ENCODE results near the gene LIN28B. TPM values are rescaled to one million over a fixed set of nuclear protein-coding genes. Genes with fewer than 3 reads are reported as not detected.

The LIN28B gene
- total and polyA plus RNA-seq, 2 of the 4 experiments (the other 2 are of a cell fraction) = not detected

DNA sequence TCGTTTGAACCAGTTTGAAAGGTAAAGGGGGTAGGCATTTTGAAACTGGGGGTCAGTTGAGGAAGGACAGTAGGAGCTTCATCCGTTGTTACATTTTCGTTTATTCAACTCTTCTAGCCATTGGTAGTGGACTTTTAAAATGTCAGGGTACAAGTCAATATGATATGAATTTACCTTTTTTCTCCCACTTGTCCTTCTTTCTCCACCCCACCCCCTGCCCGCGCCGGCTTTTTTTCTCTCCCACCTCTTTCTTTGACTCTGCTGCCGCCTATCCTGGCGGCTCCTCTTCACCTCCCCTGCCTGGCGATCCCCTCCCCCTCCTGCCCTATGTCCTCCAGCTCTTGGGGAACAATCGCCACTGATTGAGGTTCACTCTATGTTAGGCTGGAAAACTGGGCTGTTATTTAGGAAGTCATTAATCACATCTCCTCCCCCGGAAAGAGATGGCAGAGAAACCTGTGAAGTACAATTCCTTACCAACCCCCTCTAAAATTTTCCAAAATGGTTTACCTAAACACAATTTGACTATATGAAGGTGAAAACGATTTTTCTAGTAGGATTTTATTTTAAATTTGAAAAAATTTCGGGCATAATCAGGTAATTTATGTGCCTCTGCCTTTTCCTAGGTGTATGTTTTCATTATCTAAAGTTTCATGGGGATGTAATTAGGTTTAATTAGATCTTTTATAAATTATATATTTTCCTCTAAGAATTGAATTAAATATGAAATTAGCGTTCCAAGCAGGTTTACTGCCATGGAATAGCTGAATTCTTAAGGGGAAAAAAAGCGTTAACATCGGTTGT lies 778 bp upstream of the LIN28B start:
- POLR2A ChIA-PET (ENCODE audit: unreplicated experiment) = interaction anchor here (0.7 kb wide), 1 partner anchor 1052 kb away, joined by 4 read pairs; no protein-coding TSS in a partner anchor

More for the DNA sequence above, 778 bp upstream of the LIN28B start:
- H3K9ac ChIP-seq (ENCODE audit: low read depth, low read length) = no peak overlapping the region
- no peaks in the 10 kb centered on the region for H3K4me1 ChIP-seq (ENCODE audit: control insufficient read depth, insufficient read depth, low read length)
- H2AK5ac ChIP-seq (ENCODE audit: low read depth, low read length) = no peak overlapping the region
- no peak overlapping the region for H2AFZ ChIP-seq (replicated peaks; ENCODE audit: low read length, poor library complexity)
- WGBS, 2 experiments (ENCODE audit: extremely low coverage in 2 of 2, insufficient read length in 1 of 2) = 0% methylated on average over 2 of the region's 16 CpGs; no CpG with 5 or more reads in 1 of the 2 experiments
- no peaks in the 10 kb centered on the region for H3K79me1 ChIP-seq (ENCODE audit: low read depth in 1 of 2, low read length in 2 of 2)
- CTCF ChIA-PET = no interaction called here
- BruUV-seq (replicated peaks) = no TSS peak
- H3K23ac ChIP-seq (ENCODE audit: low read depth, low read length) = no peak overlapping the region
- H3K18ac ChIP-seq (ENCODE audit: low read depth, low read length) = no peak overlapping the region
- no peak overlapping the region for H4K91ac ChIP-seq (ENCODE audit: insufficient read depth, low read depth, low read length)
- ATAC-seq (ENCODE audit: low read depth) (no peak), DNase-seq (no peak)
- H4K8ac ChIP-seq (ENCODE audit: low read depth in 2 of 2, low read length in 2 of 2) = no peak overlapping the region
- dilution Hi-C loops (cut with HindIII; ENCODE audit: low sequenced_read_pairs, unreplicated experiment) (no loop called here), intact Hi-C loops (cut with micrococcal nuclease) (no loop called here), in situ Hi-C loops (cut with MboI; ENCODE audit: low sequenced_read_pairs) (no loop called here)
- peaks cover 6% of the 10 kb centered on the region; the same call in 1 of the 2 replicates for H3K9me3 ChIP-seq (ENCODE audit: control insufficient read depth, insufficient read depth, low read length)
- TF ChIP-seq, protein P1, sequence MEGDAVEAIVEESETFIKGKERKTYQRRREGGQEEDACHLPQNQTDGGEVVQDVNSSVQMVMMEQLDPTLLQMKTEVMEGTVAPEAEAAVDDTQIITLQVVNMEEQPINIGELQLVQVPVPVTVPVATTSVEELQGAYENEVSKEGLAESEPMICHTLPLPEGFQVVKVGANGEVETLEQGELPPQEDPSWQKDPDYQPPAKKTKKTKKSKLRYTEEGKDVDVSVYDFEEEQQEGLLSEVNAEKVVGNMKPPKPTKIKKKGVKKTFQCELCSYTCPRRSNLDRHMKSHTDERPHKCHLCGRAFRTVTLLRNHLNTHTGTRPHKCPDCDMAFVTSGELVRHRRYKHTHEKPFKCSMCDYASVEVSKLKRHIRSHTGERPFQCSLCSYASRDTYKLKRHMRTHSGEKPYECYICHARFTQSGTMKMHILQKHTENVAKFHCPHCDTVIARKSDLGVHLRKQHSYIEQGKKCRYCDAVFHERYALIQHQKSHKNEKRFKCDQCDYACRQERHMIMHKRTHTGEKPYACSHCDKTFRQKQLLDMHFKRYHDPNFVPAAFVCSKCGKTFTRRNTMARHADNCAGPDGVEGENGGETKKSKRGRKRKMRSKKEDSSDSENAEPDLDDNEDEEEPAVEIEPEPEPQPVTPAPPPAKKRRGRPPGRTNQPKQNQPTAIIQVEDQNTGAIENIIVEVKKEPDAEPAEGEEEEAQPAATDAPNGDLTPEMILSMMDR (conservative IDR thresholded peaks at IDR 0.05; ENCODE audit: low read depth, low read length) = no peak
- no peak for TF ChIP-seq CEBPB (IDR thresholded peaks at IDR 0.05; ENCODE audit: low read depth, low read length)
- no peak overlapping the region for H2AK9ac ChIP-seq (replicated peaks; ENCODE audit: low read depth, low read length, poor library complexity)
- no peak overlapping the region for H3K4ac ChIP-seq (ENCODE audit: low read depth, low read length)
- H2BK5ac ChIP-seq (ENCODE audit: low read depth, low read length, poor library complexity, severe bottlenecking) = no peak overlapping the region
- no peaks in the 10 kb centered on the region for H3K9me1 ChIP-seq (ENCODE audit: insufficient read depth, low read length)
- no peak overlapping the region for H4K5ac ChIP-seq (ENCODE audit: low read depth, low read length)
- no peak overlapping the region for H3K14ac ChIP-seq (replicated peaks; ENCODE audit: low read depth, low read length)
- no peaks in the 10 kb centered on the region for H3K36me3 ChIP-seq (ENCODE audit: control insufficient read depth, insufficient read depth, low read length)
- H3K27ac ChIP-seq (ENCODE audit: insufficient read depth, low read length) = no peak overlapping the region
- H3K27me3 ChIP-seq (ENCODE audit: control insufficient read depth, insufficient read depth, low read length) = peaks cover 53% of the 10 kb centered on the region
- H3K4me3 ChIP-seq (ENCODE audit: insufficient read depth, low read depth, low read length) = no peak overlapping the region
- H2BK120ac ChIP-seq (ENCODE audit: low read depth, low read length) = no peak overlapping the region
- H4K20me1 ChIP-seq (ENCODE audit: insufficient read depth, low read length) = no peaks in the 10 kb centered on the region
- H2BK15ac ChIP-seq (ENCODE audit: low read depth, low read length) = no peak overlapping the region
- H2BK20ac ChIP-seq (ENCODE audit: low read depth, low read length) = no peak overlapping the region
- no peak overlapping the region for H3K4me2 ChIP-seq (ENCODE audit: low read depth, low read length)
- H3K56ac ChIP-seq (ENCODE audit: extremely low read depth, insufficient read depth, low read length) = no peak overlapping the region
